Erythroblast (primary cell): ENCODE data around the gene GABRA5.

Experiments
- DNase-seq, 2 experiments: peaks; one replicate each; lab custom pipeline; 2025; lab: John Stamatoyannopoulos, UW
- GATA1 ChIP-seq: IDR thresholded peaks from 2 replicates; pipeline ENCODE4 v1.6.1; 2011; ENCODE audit warnings: low read depth, mild to moderate bottlenecking, control low read depth, low read length, moderate library complexity
- POLR2A ChIP-seq: IDR thresholded peaks from 2 replicates; pipeline ENCODE4 v1.6.1; 2011; ENCODE audit warnings: mild to moderate bottlenecking, low read length

The GABRA5 gene

DNA sequence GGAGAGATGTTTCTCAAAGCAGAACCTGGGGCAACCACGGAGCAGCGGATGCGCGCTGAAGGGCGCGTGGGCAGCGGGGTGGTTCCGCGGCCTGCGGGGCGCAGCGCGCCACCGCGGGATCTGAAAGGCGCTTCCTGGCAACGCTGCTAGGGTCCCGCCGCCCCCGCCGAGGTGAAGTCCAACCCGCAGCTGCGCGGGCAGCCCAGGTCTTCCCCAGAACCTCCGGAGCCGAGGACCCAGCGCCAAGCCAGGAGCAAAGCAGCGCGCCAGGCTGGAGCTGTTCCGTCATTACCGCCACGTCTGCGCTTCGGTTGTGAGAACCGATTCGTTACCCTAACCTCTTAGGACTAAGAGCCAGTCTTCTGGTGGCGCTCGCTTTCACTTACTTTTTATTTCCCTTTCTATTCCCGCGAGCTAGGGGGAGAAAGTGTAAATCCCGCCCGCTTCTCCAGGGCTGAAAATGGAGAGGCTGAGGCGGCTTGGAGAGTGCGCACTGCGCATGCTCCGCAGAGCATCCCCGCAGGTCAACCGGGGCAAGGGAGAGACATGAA lies 100.9 kb downstream of the GABRA5 start:
- no peak for DNase-seq
- TF ChIP-seq GATA1 (no peak), POLR2A (no peak)

DNA sequence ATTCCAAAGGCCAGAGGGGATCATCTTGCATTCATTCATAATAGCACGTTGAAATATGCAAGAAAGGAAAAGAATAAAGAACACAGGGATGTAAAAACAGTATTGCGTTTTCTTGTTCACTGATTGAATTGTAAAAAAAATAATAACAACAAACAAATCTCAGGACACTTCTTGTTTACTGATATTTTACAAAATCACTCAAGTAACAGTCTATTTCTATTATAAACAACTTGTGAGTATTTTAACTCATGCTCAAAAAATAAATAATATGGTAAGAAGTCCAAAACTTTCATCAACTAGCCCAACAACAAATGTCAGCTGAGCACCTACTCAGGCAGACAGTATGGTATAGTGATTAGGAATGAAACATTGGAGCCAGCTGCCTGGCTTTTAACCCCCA lies 101.9 kb downstream of the GABRA5 start:
- no peak for TF ChIP-seq POLR2A
- no peak for TF ChIP-seq GATA1
- DNase-seq, result no peak

DNA sequence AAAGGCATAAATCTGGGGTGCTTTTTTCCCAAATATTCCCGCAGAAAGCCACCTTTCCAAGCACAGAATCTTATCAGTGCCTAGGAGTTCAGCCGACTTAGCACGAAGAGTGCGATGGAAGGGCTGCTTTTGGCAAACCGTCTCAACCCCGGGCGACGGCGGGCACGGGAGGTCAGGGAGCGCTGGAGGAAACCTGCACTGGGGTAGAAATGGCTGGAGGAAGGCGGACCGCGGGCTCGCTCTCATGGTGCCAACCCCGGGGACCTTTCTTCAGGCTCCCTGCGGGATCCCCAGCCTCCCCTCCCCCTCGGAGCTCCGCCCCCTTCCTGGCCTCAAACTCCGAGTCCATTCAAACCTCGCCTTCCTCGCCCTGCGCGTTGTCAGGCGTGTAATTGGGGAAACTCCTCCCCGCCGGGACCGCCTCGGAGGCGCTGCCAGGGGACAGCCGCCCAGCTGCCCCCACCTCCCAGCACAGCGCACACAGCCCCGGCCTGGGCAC lies 103.9 kb downstream of the GABRA5 start, which contains the start of gene GABRG3:
Gene GABRG3, plus strand, starts transcription at position 470 of the 499 bp plus-strand sequence.
- TF ChIP-seq POLR2A, result no peak
- no peak for TF ChIP-seq GATA1
- no peak for DNase-seq

DNA sequence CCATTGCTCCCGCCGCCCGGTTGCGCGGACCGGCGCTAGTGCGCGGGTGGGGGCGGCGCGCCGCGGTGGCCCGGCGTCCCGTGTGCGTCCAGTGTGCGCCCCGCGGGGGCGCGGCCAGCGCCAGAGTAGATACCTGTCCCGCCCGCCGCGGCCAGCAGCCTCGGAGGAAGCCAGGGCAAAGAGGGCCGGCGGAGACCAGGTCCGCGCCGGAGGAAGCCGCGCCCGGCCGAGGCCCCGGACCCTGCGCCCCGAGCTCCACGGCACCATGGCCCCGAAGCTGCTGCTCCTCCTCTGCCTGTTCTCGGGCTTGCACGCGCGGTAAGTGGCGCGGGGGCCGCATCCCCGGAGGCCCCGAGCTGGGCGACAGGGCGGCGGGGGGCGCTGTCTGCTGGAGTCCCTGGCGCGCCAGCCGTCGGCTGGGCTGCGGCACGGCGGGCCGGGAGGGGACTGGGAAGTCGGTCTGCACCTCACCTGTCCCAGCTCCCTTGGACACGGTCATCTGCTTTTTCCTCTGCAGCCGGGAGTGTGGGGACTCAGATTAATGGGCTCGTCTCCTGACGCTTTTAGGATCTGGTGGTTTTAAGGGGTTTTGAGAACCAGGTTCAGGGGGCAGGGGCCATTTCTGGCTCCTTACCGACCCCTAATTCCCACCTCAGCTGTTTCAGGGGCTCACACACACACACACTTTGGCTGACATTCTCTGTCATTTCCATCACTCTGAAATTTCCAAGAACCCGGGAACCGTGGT lies 104.6 kb downstream of the GABRA5 start:
- no peak for TF ChIP-seq GATA1

DNA sequence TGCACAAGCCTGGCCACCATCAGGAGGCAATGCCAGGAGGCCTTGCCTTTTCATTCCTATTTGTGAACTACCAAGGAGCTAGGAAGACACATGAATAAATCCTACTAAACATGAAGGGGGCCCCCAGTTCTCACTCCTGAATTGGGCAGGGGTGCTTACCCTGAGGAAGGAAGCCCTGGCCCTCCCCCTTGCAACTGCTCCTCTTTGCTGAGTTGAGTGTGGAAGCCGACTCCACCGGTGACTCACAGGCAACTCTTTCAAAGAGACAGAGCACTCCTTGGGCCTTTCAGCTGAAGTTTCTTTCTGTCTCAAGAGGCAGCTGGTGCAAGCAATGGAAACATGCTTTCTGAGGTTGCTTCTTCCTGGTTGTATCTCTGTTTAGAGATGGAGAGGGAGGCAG lies 105.8 kb downstream of the GABRA5 start:
- no peak for TF ChIP-seq GATA1
- TF ChIP-seq POLR2A, result no peak
- no peak for DNase-seq

More for the DNA sequence above, 104.6 kb downstream of the GABRA5 start:
- no peak for DNase-seq

DNA sequence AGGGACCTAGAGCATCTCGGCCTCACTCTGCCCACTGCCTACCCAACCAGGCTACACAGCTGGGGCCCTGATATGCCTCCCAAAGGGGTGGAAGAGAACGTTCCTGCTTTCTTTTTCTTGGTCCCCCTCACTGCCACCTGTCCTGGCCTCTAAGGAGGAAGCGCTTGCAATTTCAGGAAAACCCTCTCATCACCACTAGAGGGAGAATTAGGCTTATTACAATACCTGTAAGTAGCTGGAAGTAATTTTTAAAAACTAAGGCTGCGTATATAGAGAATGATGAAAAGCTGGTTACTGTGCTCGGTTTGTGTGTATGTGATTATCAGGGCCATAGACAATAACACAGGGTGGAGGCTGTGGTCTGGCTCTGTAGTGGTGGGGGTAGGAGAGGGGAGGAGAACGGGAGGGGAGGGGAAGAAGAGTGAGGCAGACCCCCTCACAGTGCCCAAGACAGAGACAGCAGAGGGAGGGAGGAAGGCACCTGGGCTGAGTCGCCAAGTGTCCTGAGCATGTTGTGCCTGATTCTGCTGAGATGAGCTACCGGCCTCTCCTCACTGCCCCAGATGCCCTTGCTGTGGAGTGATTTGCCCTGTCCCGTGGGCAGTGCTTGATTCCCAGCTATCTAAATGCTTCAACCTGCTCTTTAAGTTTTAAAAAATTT lies 107.4 kb downstream of the GABRA5 start:
- peak; percentile 2 to 3 for DNase-seq
- no peak for TF ChIP-seq GATA1
- no peak for TF ChIP-seq POLR2A

DNA sequence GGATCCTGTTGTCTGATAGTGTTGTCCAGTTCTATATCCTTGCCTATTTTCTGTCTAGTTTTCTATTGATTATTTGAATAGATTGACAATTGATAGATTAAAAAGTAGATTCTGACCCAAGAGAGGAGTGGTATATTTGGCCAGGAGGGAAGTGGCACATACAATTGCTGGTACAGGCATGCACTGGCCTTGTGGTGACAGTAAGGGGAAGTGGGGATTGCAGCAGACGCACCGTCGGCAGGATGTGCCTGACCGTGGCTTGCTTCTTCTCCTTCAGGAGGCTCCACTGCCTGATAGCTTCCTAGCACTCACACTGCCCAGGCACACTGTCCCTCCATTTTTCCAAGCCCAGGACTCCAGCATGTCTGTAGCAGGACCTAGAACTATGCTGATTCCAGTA lies 114.6 kb downstream of the GABRA5 start:
- no peak for TF ChIP-seq GATA1
- TF ChIP-seq POLR2A, result no peak
- DNase-seq, result no peak

DNA sequence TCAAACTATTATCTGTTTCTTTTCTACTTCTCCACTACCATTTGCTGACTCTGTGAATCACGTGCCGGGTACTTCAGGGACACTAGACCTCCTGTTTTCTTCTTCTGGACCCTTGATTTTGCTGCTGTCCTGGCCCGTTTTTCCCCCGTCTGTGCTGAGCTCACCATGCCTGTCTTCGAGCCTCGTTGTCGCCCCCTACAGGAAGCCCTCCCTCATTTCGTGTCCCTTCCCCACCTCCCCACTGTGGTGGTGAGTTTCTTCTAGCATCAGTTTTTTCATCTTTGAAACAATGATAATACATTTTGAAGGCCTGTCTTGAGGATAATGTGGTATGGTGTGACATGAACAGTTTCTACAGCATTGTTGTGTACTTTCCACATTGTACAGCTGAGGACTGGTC lies 117.0 kb downstream of the GABRA5 start:
- DNase-seq, result peak in 1 of 2 experiments; percentile 9
- TF ChIP-seq POLR2A (no peak), GATA1 (no peak)

DNA sequence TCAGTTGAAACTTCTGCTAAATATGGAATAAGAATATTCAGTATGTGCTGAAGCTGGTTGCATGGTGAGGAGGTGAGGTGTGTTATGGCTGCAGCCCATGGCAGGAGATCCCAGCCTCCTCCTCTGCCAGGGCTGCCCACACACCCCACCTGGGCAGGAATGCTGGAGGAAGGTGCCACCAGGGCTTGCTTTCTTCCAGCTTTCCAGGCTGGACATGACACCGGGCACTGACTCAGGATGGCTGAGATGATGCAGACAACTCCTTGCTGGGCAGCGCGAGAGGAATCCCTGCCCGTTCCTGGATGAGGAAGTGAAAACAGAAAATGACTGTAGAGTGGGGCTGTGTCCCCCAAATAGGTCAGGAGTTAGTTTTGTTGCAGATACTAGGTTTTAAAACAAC lies 118.2 kb downstream of the GABRA5 start:
- no peak for DNase-seq
- no peak for TF ChIP-seq GATA1
- no peak for TF ChIP-seq POLR2A

DNA sequence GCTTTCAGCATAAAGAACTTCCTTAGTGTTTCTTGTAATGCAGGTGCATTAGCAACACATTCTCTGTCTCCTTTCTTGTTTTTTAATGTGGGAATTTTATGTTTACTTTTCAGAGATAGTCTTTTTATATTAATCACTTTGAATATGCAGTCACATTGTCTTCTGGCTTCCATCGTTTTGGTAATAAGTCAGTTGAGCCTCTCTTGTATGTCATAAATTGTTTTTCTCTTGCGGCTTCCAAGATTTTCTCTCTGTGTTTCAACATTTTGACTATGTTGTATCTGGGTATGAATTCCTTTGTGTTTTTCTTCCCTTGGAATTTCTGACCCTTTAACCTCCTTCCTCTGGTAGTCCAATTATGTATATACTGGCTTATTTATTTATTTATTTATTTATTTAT lies 129.4 kb downstream of the GABRA5 start:
- TF ChIP-seq GATA1, result no peak
- no peak for TF ChIP-seq POLR2A
- no peak for DNase-seq
